ENCODE data around the gene GALNT14.

Gene GALNT14

DNA sequence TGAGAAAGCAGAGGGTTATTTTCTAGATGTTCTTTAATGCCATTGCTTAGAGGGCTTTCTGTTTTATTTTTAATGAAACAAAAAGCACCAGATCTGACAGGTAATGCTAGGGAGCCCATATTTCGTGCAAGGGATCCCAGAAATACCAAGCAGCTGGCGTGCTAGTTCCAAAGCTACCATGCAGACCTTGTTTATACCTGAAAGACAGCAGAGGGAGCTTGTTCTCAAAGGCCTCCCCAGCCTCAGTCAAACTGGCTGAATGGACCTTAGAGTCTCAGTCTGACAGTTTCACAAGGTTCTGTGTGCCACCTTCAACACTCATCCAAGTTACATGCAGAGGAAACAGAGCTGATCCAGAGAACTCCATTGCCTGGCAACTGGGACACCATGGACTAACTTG lies 48.6 kb downstream of the GALNT14 start:
- no peak overlapping the region for H3K4me3 ChIP-seq (replicated peaks; ENCODE audit: low read depth, low read length)
- no peak for DNase-seq (ENCODE audit: low read depth)
- TF ChIP-seq, protein P1, sequence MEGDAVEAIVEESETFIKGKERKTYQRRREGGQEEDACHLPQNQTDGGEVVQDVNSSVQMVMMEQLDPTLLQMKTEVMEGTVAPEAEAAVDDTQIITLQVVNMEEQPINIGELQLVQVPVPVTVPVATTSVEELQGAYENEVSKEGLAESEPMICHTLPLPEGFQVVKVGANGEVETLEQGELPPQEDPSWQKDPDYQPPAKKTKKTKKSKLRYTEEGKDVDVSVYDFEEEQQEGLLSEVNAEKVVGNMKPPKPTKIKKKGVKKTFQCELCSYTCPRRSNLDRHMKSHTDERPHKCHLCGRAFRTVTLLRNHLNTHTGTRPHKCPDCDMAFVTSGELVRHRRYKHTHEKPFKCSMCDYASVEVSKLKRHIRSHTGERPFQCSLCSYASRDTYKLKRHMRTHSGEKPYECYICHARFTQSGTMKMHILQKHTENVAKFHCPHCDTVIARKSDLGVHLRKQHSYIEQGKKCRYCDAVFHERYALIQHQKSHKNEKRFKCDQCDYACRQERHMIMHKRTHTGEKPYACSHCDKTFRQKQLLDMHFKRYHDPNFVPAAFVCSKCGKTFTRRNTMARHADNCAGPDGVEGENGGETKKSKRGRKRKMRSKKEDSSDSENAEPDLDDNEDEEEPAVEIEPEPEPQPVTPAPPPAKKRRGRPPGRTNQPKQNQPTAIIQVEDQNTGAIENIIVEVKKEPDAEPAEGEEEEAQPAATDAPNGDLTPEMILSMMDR (IDR thresholded peaks at IDR 0.05; ENCODE audit: low read length, missing control alignments): no peak

- no peak for DNase-seq (ENCODE audit: low read depth)
- TF ChIP-seq, protein P1 (IDR thresholded peaks at IDR 0.05; ENCODE audit: low read length, missing control alignments): no peak
- no peak overlapping the region for H3K4me3 ChIP-seq (replicated peaks; ENCODE audit: low read depth, low read length)
Observed at GRCh38 chr2:31088504-31089195, 49.6 kb downstream of the GALNT14 start.

DNA sequence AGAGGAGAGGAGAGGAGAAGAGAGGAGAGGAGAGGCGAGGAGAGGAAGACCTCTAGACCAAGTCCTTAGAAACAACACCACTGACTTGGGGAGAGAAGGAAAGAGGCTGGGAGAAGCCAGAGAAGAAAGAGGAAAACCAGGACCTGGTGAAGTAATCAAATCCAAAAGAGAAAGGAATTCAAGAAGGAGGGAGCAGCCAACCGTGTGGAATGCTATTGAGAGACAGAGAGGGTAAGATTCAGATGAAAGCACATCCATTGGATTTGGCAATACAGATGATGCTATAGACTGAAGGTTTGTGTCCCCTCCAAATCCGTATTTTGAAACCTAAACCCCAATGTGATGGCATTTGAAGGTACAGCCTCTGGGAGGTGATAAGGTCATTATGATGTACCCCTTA lies 50.7 kb downstream of the GALNT14 start:
- no peak overlapping the region for H3K4me3 ChIP-seq (replicated peaks; ENCODE audit: low read depth, low read length)
- DNase-seq (ENCODE audit: low read depth): no peak
- TF ChIP-seq, protein P1 (IDR thresholded peaks at IDR 0.05; ENCODE audit: low read length, missing control alignments): no peak

GRCh38 chr2:31086590-31086989 lies 51.6 kb downstream of the GALNT14 start:
- no peak overlapping the region for H3K4me3 ChIP-seq (replicated peaks; ENCODE audit: low read depth, low read length)
- TF ChIP-seq, protein P1 (IDR thresholded peaks at IDR 0.05; ENCODE audit: low read length, missing control alignments): no peak
- no peak for DNase-seq (ENCODE audit: low read depth)

GRCh38 chr2:31083234-31083993 lies 54.8 kb downstream of the GALNT14 start:
- H3K4me3 ChIP-seq (replicated peaks; ENCODE audit: low read depth, low read length): no peak overlapping the region
- TF ChIP-seq, protein P1 (IDR thresholded peaks at IDR 0.05; ENCODE audit: low read length, missing control alignments): no peak
- no peak for DNase-seq (ENCODE audit: low read depth)

- no peak for DNase-seq (ENCODE audit: low read depth)
- TF ChIP-seq, protein P1 (IDR thresholded peaks at IDR 0.05; ENCODE audit: low read length, missing control alignments): no peak
- no peak overlapping the region for H3K4me3 ChIP-seq (replicated peaks; ENCODE audit: low read depth, low read length)
Observed at GRCh38 chr2:31082002-31082401, 56.2 kb downstream of the GALNT14 start.

Data from fibroblast of pulmonary artery (primary cell).